B cell (primary cell): ENCODE data around the gene CCND1.

Experiments used
- CTCF ChIP-seq: fragments of 200-600 bp; IDR thresholded peaks from one replicate; pipeline ENCODE4 v1.8.0; 2022; ENCODE audit warnings: antibody characterized with exemption, mild to moderate bottlenecking
- EZH2 ChIP-seq: IDR thresholded peaks from 2 replicates; pipeline ENCODE4 v1.6.1; 2012; ENCODE audit warnings: borderline replicate concordance, low read depth, mild to moderate bottlenecking, moderate library complexity, low read length; ENCODE audit not compliant: insufficient read depth, poor library complexity, severe bottlenecking

- TF ChIP-seq CTCF (no peak), EZH2 (no peak)
These were observed 15.8 kb downstream of the CCND1 start for GRCh38 chr11:69656536-69657455.
